NCI-H2029 treated with DMSO at 0.1 percent for 48 hours (cell line): ENCODE measurements around the gene RABL2A.
"Not testable (repeated sequence)": the region's sequence is repeated elsewhere in the genome, so short reads cannot be mapped to it uniquely, and the experiment has no call there.

Experiments
- DNase-seq: peaks from one replicate; lab custom pipeline; 2025; lab: John Stamatoyannopoulos, UW

The RABL2A gene

GRCh38 chr2:113626616-113627330 lies at the start of gene RABL2A:
Gene RABL2A (plus strand): TSS chr2:113627266. CDS start chr2:113628607, 1,341 bp downstream.
- not testable (repeated sequence) for DNase-seq

GRCh38 chr2:113578508-113578907 lies 48.6 kb upstream of the RABL2A start:
- not testable (repeated sequence) for DNase-seq

- DNase-seq = not testable (repeated sequence)
These were observed 44.6 kb upstream of the RABL2A start for GRCh38 chr2:113582473-113582872.

GRCh38 chr2:113583521-113584225 lies 43.4 kb upstream of the RABL2A start:
- not testable (repeated sequence) for DNase-seq

- not testable (repeated sequence) for DNase-seq
These were observed 42.6 kb upstream of the RABL2A start for GRCh38 chr2:113584311-113585092.

- not testable (repeated sequence) for DNase-seq
These were observed 39.9 kb upstream of the RABL2A start for GRCh38 chr2:113587201-113587600.

GRCh38 chr2:113589591-113589990 lies 37.5 kb upstream of the RABL2A start:
- DNase-seq = not testable (repeated sequence)

GRCh38 chr2:113591926-113592325 lies 35.1 kb upstream of the RABL2A start:
- not testable (repeated sequence) for DNase-seq

GRCh38 chr2:113593280-113593679 lies 33.8 kb upstream of the RABL2A start:
- not testable (repeated sequence) for DNase-seq

GRCh38 chr2:113595725-113596124 lies 31.3 kb upstream of the RABL2A start:
- DNase-seq = not testable (repeated sequence)

GRCh38 chr2:113597164-113597563 lies 29.9 kb upstream of the RABL2A start:
- DNase-seq = not testable (repeated sequence)

GRCh38 chr2:113597572-113597971 lies 29.5 kb upstream of the RABL2A start:
- DNase-seq = not testable (repeated sequence)

GRCh38 chr2:113598180-113598579 lies 28.9 kb upstream of the RABL2A start:
- DNase-seq = not testable (repeated sequence)

GRCh38 chr2:113598738-113599137 lies 28.3 kb upstream of the RABL2A start:
- DNase-seq = not testable (repeated sequence)

- not testable (repeated sequence) for DNase-seq
These were observed 27.9 kb upstream of the RABL2A start for GRCh38 chr2:113599208-113599607.

- not testable (repeated sequence) for DNase-seq
These were observed 24.9 kb upstream of the RABL2A start for GRCh38 chr2:113602040-113602769.

- no peak for DNase-seq
These were observed 24.1 kb upstream of the RABL2A start for GRCh38 chr2:113602869-113603466.

GRCh38 chr2:113603467-113604084 lies 23.5 kb upstream of the RABL2A start:
- DNase-seq = not testable (repeated sequence)

GRCh38 chr2:113604085-113604477 lies 23.0 kb upstream of the RABL2A start:
- DNase-seq = not testable (repeated sequence)

- not testable (repeated sequence) for DNase-seq
These were observed 22.4 kb upstream of the RABL2A start for GRCh38 chr2:113604661-113605060.

GRCh38 chr2:113606036-113606435 lies 21.0 kb upstream of the RABL2A start:
- DNase-seq = not testable (repeated sequence)
